Measurements from ENCODE around the gene LY6G5C. TPM values are rescaled to one million over a fixed set of nuclear protein-coding genes. Genes with fewer than 3 reads are reported as not detected.
A peak's percentile ranks its signal among the peaks of the same experiment; 100 is the strongest.

LY6G5C gene
- total and polyA plus RNA-seq, 9 of the 15 experiments (the other 6 are each of a cell fraction or from before 2014, with no cell fraction given), result 0.10 to 0.67 (median 0.46) TPM; not detected in 4

GRCh38 chr6:31725502-31726350, 44.9 kb upstream of the LY6G5C start (continued):
- no peak for TF ChIP-seq ZBTB43 (CRISPR knock-in tag; IDR thresholded peaks at IDR 0.05)
- TF ChIP-seq SMC3 (conservative IDR thresholded peaks at IDR 0.05; ENCODE audit: insufficient read depth, low read depth, low read length), result no peak
- TF ChIP-seq FOXJ2 (tag; IDR thresholded peaks at IDR 0.05), result no peak
- TF ChIP-seq EP300 (IDR thresholded peaks at IDR 0.05; ENCODE audit: low read length), result no peak
- 0 out of 2 replicates have a peak, but pooled peaks have one; percentile 57 for TF ChIP-seq EHMT2 (IDR thresholded peaks at IDR 0.05)
- no peak for TF ChIP-seq STAT6 (CRISPR knock-in tag; IDR thresholded peaks at IDR 0.05)
- peak; percentile 40; the same call in 1 of the 2 replicates for TF ChIP-seq BACH1 (tag; IDR thresholded peaks at IDR 0.05)
- TF ChIP-seq PTRF (tag; IDR thresholded peaks at IDR 0.05), result no peak
- TF ChIP-seq ZNF511 (CRISPR knock-in tag; IDR thresholded peaks at IDR 0.05), result no peak
- TF ChIP-seq RAD21 (CRISPR knock-in tag; conservative IDR thresholded peaks at IDR 0.05 in 1 of 2, IDR thresholded peaks at IDR 0.05 in 1 of 2), result peak in 1 of 2 experiments; percentile 30; a peak in 1 of 4 replicates
- no peak for TF ChIP-seq BCLAF1 (IDR thresholded peaks at IDR 0.05; ENCODE audit: borderline replicate concordance in 1 of 2, control insufficient read depth in 1 of 2, low read depth in 2 of 2, low read length in 1 of 2)
- TF ChIP-seq HNRNPUL1 (IDR thresholded peaks at IDR 0.05; ENCODE audit: low read length), result no peak
- TF ChIP-seq HOMEZ (CRISPR knock-in tag; IDR thresholded peaks at IDR 0.05), result peak; percentile 47; the same call in 1 of the 2 replicates
- no peak for TF ChIP-seq ZNF184 (CRISPR knock-in tag; IDR thresholded peaks at IDR 0.05)
- TF ChIP-seq POLR2G (IDR thresholded peaks at IDR 0.05; ENCODE audit: low read depth, low read length), result no peak
- TF ChIP-seq SLC30A9 (CRISPR knock-in tag; IDR thresholded peaks at IDR 0.05), result no peak
- 0 out of 2 replicates have a peak, but pooled peaks have one; percentile 38 for TF ChIP-seq ZNF436 (CRISPR knock-in tag; IDR thresholded peaks at IDR 0.05)
